ENCODE measurements around the gene MPRIP. TPM values are rescaled to one million over a fixed set of nuclear protein-coding genes. Genes with fewer than 3 reads are reported as not detected.

MPRIP gene
- total RNA-seq, 1 donor from 2014 or later, result 345 TPM

DNA sequence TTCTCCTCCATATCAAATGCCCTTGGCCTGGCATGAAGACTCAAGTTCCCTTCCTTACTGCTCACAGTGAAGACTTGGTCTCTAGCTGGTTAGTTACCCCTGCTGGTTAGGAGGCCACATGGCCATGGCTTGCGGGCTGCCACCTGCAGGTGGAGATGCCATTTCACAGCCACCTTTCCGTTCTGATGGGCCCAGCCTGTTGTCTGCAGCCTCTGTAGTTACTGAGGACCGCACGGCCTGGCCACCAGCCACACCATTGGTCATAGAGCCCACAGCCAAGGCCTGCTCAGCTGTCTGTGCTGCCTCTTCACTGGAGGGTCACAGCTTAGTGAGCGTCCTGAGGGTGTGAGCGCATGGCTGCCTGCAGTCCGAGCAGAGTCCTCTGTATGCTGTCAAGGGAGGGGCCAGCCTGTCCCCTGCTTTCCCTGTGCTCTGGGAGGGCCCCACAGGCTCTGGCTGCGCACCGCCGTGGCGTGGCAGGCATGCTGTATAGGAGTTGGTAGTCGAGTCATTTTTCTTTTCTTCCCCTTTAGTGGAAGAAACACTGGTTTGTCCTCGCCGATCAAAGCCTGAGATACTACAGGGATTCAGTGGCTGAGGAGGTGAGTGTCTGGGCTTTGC lies 104.6 kb downstream of the MPRIP start:
- peaks cover 22% of the 10 kb centered on the region for H3K4me1 Mint-ChIP-seq (ENCODE audit: low read depth)
- H3K9me3 Mint-ChIP-seq (ENCODE audit: low read depth), result no peaks in the 10 kb centered on the region
- no peak for DNase-seq (ENCODE audit: low spot score)
- H3K27me3 Mint-ChIP-seq (ENCODE audit: low read depth), result no peaks in the 10 kb centered on the region
- peaks cover 45% of the 10 kb centered on the region for H3K36me3 Mint-ChIP-seq (ENCODE audit: low read depth)
- no peak overlapping the region for H3K27ac Mint-ChIP-seq (ENCODE audit: unreplicated experiment)
- no peak overlapping the region for H3K4me3 Mint-ChIP-seq (ENCODE audit: unreplicated experiment)
- TF ChIP-seq, protein P1, sequence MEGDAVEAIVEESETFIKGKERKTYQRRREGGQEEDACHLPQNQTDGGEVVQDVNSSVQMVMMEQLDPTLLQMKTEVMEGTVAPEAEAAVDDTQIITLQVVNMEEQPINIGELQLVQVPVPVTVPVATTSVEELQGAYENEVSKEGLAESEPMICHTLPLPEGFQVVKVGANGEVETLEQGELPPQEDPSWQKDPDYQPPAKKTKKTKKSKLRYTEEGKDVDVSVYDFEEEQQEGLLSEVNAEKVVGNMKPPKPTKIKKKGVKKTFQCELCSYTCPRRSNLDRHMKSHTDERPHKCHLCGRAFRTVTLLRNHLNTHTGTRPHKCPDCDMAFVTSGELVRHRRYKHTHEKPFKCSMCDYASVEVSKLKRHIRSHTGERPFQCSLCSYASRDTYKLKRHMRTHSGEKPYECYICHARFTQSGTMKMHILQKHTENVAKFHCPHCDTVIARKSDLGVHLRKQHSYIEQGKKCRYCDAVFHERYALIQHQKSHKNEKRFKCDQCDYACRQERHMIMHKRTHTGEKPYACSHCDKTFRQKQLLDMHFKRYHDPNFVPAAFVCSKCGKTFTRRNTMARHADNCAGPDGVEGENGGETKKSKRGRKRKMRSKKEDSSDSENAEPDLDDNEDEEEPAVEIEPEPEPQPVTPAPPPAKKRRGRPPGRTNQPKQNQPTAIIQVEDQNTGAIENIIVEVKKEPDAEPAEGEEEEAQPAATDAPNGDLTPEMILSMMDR (IDR thresholded peaks at IDR 0.05), result peak; percentile 58

DNA sequence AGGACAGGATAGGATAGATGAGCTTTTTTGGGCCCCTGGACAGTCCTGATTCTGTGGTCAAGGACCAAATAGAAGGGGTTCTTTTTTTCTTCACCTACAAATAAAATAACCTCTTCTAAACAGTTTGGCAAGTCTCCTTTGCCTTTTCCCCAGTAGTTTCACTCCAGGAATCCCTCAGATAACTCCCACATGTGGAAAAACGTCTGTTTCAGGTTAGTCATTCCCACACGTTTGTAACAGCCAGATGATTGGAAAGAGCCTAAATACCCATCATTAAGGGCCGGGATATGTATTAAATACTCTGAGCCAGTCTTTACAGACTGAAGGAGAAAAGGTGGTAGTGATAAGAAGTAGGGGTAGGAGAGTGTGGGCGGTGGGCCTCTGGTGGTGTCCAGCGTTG lies 105.6 kb downstream of the MPRIP start:
- no peak for DNase-seq (ENCODE audit: low spot score)
- Mint-ChIP-seq H3K4me3 (ENCODE audit: unreplicated experiment) (no peak overlapping the region), H3K36me3 (ENCODE audit: low read depth) (peaks cover 45% of the 10 kb centered on the region)

DNA sequence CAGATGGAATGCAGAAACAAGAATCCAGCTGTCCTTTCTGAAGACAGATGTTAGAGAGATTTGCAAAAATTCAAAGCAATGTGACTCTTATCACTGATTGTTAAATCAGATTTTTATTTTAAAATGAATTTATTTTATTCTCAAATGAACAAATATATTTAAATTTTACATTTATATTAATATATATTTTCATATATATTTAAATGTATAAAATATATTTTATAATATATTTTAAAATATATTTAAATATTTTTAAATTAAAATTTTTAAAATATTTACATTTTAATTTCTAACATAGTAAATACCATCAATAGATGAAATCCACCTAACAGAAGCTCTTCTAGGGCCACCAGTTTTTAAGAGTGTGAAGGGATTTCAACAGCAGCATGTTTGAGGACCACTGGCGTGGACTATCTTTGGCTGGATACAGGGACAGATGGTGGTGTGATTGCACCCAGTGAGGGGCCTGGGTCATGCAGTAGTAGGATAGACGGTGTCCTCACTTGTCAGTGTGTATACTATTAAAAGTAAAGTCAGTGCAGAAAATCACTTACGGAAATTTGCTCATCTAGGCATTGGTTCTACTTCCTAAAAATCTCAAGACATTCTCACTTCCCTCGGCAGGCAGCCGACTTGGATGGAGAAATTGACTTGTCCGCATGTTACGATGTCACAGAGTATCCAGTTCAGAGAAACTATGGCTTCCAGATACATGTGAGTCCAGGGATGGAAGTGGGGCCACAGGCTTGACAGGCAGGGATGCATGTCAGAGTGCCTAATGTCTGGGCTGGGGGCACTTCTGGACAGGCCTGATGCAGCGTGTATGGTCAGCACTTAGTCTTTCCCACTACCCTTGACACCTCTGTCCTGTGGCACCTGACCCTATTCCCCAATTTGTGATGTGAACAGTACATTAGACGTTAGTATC lies 107.5 kb downstream of the MPRIP start:
- no peaks in the 10 kb centered on the region for H3K27me3 Mint-ChIP-seq (ENCODE audit: low read depth)
- H3K27ac Mint-ChIP-seq (ENCODE audit: unreplicated experiment), result peak overlapping the region; percentile 68
- DNase-seq (ENCODE audit: low spot score), result no peak
- H3K4me1 Mint-ChIP-seq (ENCODE audit: low read depth), result peaks cover 37% of the 10 kb centered on the region
- no peak overlapping the region for H3K4me3 Mint-ChIP-seq (ENCODE audit: unreplicated experiment)
- TF ChIP-seq, protein P1 (IDR thresholded peaks at IDR 0.05), result no peak
- H3K36me3 Mint-ChIP-seq (ENCODE audit: low read depth), result peaks cover 52% of the 10 kb centered on the region
- H3K9me3 Mint-ChIP-seq (ENCODE audit: low read depth), result no peaks in the 10 kb centered on the region

More for the DNA sequence above, 105.6 kb downstream of the MPRIP start:
- Mint-ChIP-seq H3K27ac (ENCODE audit: unreplicated experiment) (no peak overlapping the region), H3K9me3 (ENCODE audit: low read depth) (no peaks in the 10 kb centered on the region), H3K27me3 (ENCODE audit: low read depth) (no peaks in the 10 kb centered on the region), H3K4me1 (ENCODE audit: low read depth) (peaks cover 28% of the 10 kb centered on the region)
- TF ChIP-seq, protein P1 (IDR thresholded peaks at IDR 0.05), result no peak

DNA sequence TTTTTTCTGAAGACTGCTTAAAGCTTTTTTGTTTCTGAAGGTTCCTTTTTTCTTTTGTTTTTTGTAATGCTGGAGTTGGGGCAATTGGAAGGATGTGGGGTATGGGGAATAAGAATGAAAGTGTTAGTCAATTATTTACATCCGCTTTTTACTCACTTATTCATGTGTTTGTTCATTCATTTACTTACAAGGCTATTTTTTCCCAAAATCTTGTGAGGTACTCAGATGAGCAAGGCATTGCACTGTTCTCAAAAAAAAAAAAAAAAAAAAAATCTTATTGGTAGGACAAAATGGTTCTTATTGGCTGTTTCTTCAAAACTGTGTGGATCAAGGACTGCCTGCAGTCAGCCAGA lies 108.2 kb downstream of the MPRIP start:
- H3K27ac Mint-ChIP-seq (ENCODE audit: unreplicated experiment), result peak overlapping the region; percentile 68
- H3K27me3 Mint-ChIP-seq (ENCODE audit: low read depth), result no peaks in the 10 kb centered on the region
- no peaks in the 10 kb centered on the region for H3K9me3 Mint-ChIP-seq (ENCODE audit: low read depth)
- H3K4me3 Mint-ChIP-seq (ENCODE audit: unreplicated experiment), result no peak overlapping the region
- peaks cover 52% of the 10 kb centered on the region for H3K36me3 Mint-ChIP-seq (ENCODE audit: low read depth)
- TF ChIP-seq, protein P1 (IDR thresholded peaks at IDR 0.05), result no peak
- no peak for DNase-seq (ENCODE audit: low spot score)
- peaks cover 37% of the 10 kb centered on the region for H3K4me1 Mint-ChIP-seq (ENCODE audit: low read depth)

DNA sequence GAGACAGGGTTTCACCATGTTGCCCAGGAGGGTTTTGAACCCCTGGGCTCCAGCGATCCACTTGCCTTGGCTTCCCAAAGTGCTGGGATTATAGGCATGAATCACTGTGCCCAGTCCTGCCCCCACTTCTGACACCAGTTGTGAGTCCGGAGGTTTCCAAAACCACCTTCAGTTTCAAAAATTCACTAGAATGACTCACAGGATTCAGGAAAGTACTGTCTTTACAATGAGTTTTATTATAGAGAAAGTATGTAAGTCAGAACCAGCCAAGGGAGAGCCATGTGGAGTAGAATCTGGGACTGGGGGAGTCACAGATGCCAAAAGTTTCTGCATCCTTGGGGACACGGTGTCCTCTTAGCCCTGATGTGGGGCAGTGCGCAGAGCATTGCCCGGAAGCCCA lies 108.8 kb downstream of the MPRIP start:
- Mint-ChIP-seq H3K4me3 (ENCODE audit: unreplicated experiment) (no peak overlapping the region), H3K27ac (ENCODE audit: unreplicated experiment) (peak overlapping the region; percentile 97), H3K9me3 (ENCODE audit: low read depth) (no peaks in the 10 kb centered on the region), H3K36me3 (ENCODE audit: low read depth) (peaks cover 53% of the 10 kb centered on the region), H3K4me1 (ENCODE audit: low read depth) (peaks cover 37% of the 10 kb centered on the region), H3K27me3 (ENCODE audit: low read depth) (no peaks in the 10 kb centered on the region)
- no peak for DNase-seq (ENCODE audit: low spot score)
- TF ChIP-seq, protein P1 (IDR thresholded peaks at IDR 0.05), result no peak

All from chondrocyte (in vitro differentiated cells).